ENCODE results near the gene RSRC2.
A peak's percentile ranks its signal among the peaks of the same experiment; 100 is the strongest.
"Not testable (repeated sequence)": the region's sequence is repeated elsewhere in the genome, so short reads cannot be mapped to it uniquely, and the experiment has no call there.

RSRC2 gene

GRCh38 chr12:122517877-122518276 lies 8.9 kb downstream of the RSRC2 start:
- DNase-seq: no peak

- no peak for DNase-seq
Observed at GRCh38 chr12:122516544-122517361, 10.0 kb downstream of the RSRC2 start.

- DNase-seq: no peak
Observed at GRCh38 chr12:122515275-122515674, 11.5 kb downstream of the RSRC2 start.

GRCh38 chr12:122513660-122514059 lies 13.1 kb downstream of the RSRC2 start:
- no peak for DNase-seq

- DNase-seq: not testable (repeated sequence)
Observed at GRCh38 chr12:122513028-122513427, 13.7 kb downstream of the RSRC2 start.

GRCh38 chr12:122508163-122508562 lies 18.6 kb downstream of the RSRC2 start:
- DNase-seq: no peak

GRCh38 chr12:122506393-122506938 lies 20.3 kb downstream of the RSRC2 start:
- DNase-seq: no peak

GRCh38 chr12:122505419-122506051 lies 21.2 kb downstream of the RSRC2 start:
- no peak for DNase-seq

- DNase-seq: no peak
Observed at GRCh38 chr12:122503783-122504590, 22.7 kb downstream of the RSRC2 start.

- no peak for DNase-seq
Observed at GRCh38 chr12:122503147-122503751, 23.5 kb downstream of the RSRC2 start.

GRCh38 chr12:122501489-122501989 lies 25.2 kb downstream of the RSRC2 start:
- DNase-seq: no peak

- DNase-seq: peak; percentile 81
Observed at GRCh38 chr12:122500685-122501488, 25.8 kb downstream of the RSRC2 start, which contains the start of gene ZCCHC8. Gene ZCCHC8 (minus strand): TSS chr12:122500932. CDS start chr12:122500840, 92 bp downstream.

GRCh38 chr12:122499991-122500684 lies 26.6 kb downstream of the RSRC2 start:
- DNase-seq: peak; percentile 37

GRCh38 chr12:122495258-122495657 lies 31.5 kb downstream of the RSRC2 start:
- DNase-seq: no peak

- DNase-seq: not testable (repeated sequence)
Observed at GRCh38 chr12:122493222-122493621, 33.5 kb downstream of the RSRC2 start.

- no peak for DNase-seq
Observed at GRCh38 chr12:122491991-122492390, 34.7 kb downstream of the RSRC2 start.

- no peak for DNase-seq
Observed at GRCh38 chr12:122489038-122489437, 37.7 kb downstream of the RSRC2 start.

GRCh38 chr12:122487807-122488206 lies 38.9 kb downstream of the RSRC2 start:
- not testable (repeated sequence) for DNase-seq

- DNase-seq: no peak
Observed at GRCh38 chr12:122486805-122487426, 39.8 kb downstream of the RSRC2 start.

- not testable (repeated sequence) for DNase-seq
Observed at GRCh38 chr12:122486360-122486759, 40.4 kb downstream of the RSRC2 start.
